GM12864 (cell line): ENCODE measurements around the gene OTX2.

Experiments
- DNase-seq: peaks from one replicate; pipeline ENCODE4 v3.0.0-alpha.2; 2011; ENCODE audit warnings: low read depth
- H3K4me3 ChIP-seq: 2 replicates; pipeline ENCODE4 v1.5.1; 2011; ENCODE audit warnings: mild to moderate bottlenecking, low read depth, low read length, control low read depth
- CTCF ChIP-seq: IDR thresholded peaks from 2 replicates; pipeline ENCODE4 v1.5.1; 2011; ENCODE audit warnings: low read depth, mild to moderate bottlenecking, moderate library complexity, low read length, control low read depth, inconsistent platforms; ENCODE audit errors: missing control alignments

The OTX2 gene

GRCh38 chr14:56751471-56751870 is 58.8 kb downstream of the OTX2 start:
- DNase-seq = no peak
- peak; percentile 21 for TF ChIP-seq CTCF
- no peak overlapping the region for H3K4me3 ChIP-seq
